Coronary artery (tissue), 2 donors: ENCODE results near the gene OTP.

Experiments
- DNase-seq: peaks from one replicate; pipeline ENCODE4 v3.0.0-alpha.2; 2017; ENCODE audit warnings: low spot score
- H3K27ac ChIP-seq, 2 donors: fragments of 200-600 bp; sonication (generic); one replicate each; pipeline ENCODE4 v1.5.1; 2016 to 2019
- H3K4me3 ChIP-seq: fragments of 200-600 bp; sonication (generic); 2 replicates; pipeline ENCODE4 v1.5.1; 2016; ENCODE audit warnings: mild to moderate bottlenecking, moderate library complexity
- TF ChIP-seq, protein P1 (sequence below): fragments of 200-600 bp; sonication (generic); IDR thresholded peaks from one replicate; pipeline ENCODE4 v1.5.1; 2019; ENCODE audit warnings: antibody characterized with exemption

OTP gene

DNA sequence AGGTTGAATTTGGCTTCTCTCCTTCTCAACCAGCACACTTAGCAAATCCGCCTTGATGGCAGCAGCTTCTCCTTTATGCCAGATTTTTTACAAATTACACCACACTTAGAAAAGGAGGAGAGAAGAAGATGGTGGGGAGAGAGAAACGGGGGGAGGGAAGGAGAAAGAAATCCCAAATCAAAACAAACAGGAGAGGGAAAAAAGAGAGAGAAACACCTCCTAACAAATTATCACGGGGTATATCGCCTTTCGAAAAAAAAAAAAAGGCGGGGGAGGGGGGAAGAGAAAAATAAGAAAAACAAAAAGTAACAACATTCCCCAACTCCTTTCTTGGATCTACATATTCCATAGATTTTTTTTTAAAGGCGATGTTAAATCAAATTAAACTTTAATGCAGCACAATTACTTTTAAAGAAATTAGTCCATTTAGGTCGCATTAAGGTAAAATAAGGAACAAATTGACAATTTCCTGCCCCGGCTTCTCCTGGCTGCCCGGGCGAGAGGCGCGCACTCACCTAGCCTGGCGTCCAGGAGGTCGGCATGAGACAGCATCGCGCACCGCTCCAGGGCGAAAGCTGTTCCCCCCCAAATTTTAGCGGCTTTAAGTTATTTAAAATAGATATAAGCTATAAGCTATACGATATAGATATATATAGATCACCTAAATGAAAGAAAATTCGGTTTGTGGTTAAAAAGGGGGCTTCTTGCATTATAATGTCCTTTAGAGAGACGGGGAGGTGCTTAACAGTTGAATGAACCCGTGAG lies at the start of gene OTP:
Gene OTP, minus strand, starts transcription at position 716 of the 765 bp plus-strand sequence. Its CDS starts 164 bp downstream, at position 552.
- H3K27ac ChIP-seq = no peak within 1 kb of the TSS
- peak within 1 kb of the TSS; percentile 34 for H3K4me3 ChIP-seq
- TF ChIP-seq, protein P1, sequence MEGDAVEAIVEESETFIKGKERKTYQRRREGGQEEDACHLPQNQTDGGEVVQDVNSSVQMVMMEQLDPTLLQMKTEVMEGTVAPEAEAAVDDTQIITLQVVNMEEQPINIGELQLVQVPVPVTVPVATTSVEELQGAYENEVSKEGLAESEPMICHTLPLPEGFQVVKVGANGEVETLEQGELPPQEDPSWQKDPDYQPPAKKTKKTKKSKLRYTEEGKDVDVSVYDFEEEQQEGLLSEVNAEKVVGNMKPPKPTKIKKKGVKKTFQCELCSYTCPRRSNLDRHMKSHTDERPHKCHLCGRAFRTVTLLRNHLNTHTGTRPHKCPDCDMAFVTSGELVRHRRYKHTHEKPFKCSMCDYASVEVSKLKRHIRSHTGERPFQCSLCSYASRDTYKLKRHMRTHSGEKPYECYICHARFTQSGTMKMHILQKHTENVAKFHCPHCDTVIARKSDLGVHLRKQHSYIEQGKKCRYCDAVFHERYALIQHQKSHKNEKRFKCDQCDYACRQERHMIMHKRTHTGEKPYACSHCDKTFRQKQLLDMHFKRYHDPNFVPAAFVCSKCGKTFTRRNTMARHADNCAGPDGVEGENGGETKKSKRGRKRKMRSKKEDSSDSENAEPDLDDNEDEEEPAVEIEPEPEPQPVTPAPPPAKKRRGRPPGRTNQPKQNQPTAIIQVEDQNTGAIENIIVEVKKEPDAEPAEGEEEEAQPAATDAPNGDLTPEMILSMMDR = no peak
- no peak for DNase-seq

DNA sequence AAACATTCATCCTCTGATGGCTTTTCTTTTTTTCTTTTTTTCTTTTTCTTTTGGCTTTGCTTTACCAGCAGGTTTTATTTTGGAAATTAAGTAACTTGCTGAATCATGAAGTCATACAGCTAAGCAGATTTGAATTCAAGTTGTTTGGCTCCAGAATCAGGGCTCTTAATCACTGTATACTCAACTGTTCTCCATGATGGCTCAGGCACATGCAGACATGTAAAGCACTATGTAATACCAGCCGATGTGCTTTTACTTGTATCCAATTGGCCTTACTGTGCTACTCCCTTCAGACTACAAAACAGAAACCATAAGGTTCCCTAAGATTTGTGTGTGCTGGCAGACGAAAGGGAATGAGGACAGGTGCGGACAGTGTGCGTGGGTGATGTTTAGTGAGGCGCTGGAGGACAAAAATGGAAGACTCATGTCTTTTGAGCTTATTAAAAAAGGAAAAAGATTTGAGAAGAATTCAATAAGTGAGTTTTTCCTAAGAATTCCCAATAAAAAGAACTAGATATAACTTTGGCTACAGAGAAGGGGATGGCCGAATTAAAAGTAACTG lies 44.7 kb upstream of the OTP start:
- TF ChIP-seq, protein P1 = no peak
- no peak overlapping the region for H3K27ac ChIP-seq
- H3K4me3 ChIP-seq = no peak overlapping the region
- no peak for DNase-seq

GRCh38 chr5:77670526-77670925 lies 32.0 kb upstream of the OTP start:
- no peak for DNase-seq
- H3K27ac ChIP-seq = no peak overlapping the region
- TF ChIP-seq, protein P1 = no peak
- H3K4me3 ChIP-seq = no peak overlapping the region

DNA sequence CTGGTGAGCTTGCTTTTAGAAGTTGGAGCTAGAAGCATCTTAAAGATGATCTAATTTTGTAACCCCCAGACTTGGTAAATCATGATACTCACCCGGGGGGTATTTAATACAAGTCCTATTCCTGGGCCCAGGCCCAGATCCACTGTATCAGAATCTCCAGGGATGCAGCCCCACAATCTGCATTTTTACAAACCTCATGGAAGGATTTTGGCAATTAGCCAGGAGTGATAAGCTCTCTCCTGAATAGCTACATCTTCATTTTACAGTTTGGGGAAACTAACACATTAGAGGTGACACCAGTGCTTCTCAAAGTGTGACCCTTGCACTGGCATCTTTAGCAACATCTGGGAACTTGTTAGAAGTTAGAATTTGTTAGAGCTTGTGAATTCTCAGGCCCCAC lies 31.2 kb upstream of the OTP start:
- no peak overlapping the region for H3K4me3 ChIP-seq

GRCh38 chr5:77663090-77663863 lies 24.8 kb upstream of the OTP start:
- H3K27ac ChIP-seq = no peak overlapping the region
- TF ChIP-seq, protein P1 = no peak
- H3K4me3 ChIP-seq = no peak overlapping the region
- no peak for DNase-seq

More for the DNA sequence above, 31.2 kb upstream of the OTP start:
- no peak overlapping the region for H3K27ac ChIP-seq
- no peak for DNase-seq
- TF ChIP-seq, protein P1 = no peak

GRCh38 chr5:77662635-77663034 lies 24.1 kb upstream of the OTP start:
- no peak for DNase-seq
- TF ChIP-seq, protein P1 = no peak
- H3K4me3 ChIP-seq = no peak overlapping the region
- H3K27ac ChIP-seq = no peak overlapping the region
